Measurements from ENCODE around the gene TRIP13.

- TF ChIP-seq CTCF (conservative IDR thresholded peaks at IDR 0.05) (no peak), ZFX (IDR thresholded peaks at IDR 0.05) (no peak)
Measured at GRCh38 chr5:876398-877365, 16.0 kb upstream of the TRIP13 start.
